ENCODE data around the gene ICAM2.

The ICAM2 gene

DNA sequence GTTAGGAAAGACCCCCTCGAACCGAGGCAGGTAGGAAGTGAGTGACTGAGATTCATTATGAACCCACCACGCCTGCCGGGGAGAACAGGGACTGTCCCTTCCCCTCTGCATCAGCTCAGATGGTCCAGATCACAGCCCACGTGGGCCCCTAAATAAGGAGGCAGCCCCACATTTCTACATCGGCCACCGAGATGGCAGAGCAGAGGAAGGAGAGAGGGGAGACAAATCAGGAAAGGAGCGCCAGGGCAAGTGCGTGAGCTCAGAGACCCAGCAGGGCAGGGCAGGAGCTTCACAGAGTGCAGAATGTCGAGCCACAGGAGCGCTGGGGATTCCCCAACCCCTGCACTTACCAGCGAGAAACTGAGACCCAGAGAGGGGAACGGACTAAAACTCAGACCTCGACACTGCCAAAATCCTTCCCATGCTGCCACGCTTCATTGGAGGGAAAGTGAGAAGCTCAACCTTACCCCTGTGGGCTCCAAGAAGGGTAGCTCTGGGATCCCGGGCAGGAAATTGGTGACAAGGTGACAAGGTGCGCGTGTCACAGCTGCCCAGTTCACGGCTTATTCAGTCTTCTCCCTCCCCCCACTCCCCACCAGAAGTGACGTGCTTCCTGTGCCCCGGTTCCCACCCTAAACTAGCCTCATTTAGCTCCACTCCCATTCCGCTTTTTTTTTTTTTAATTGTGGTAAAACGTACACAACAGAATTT is at the start of gene ICAM2:
ICAM2 (minus strand) TSS at position 578 of the 711 bp plus-strand sequence. CDS start 13,942 bp downstream, outside the sequence.
- peak; percentile 88 for DNase-seq (ENCODE audit: low read depth)

DNA sequence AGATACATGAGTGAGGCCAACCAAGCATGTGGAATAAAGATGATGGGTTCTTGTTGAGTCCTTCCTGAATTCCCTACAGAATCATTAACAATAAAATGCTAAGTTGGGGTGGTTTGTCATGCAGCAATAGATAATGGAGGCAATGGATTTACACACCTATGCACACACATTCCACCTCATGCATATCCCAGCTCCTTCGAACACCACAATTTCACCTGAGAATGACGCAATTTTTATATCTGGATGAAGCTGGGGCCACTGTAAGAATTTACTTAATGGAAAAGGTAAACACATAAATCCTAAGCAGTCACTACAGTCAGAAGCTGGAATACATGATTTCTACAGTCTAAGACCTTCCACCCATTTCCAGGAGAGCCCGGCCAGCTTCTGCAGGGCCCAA is 49.8 kb upstream of the ICAM2 start:
- DNase-seq (ENCODE audit: low read depth) = no peak

DNA sequence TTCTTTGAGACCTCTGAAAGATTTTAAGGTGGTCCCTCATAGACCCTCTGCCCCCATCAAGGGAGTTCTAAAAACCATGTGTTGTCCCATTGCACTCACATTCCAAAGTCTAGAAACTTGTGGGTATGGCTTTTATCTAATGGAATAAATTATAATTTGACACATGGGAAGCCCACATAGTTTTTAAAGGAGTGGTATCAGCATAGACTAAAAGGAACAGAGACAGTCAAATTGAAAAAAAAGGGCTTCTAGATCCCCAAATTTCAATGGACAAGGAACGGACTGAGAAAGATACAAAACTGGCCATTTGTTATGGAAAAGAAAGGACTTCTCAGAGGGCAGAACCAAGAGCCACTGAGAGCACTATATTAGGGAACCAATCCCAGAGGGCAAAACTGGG is 48.7 kb upstream of the ICAM2 start:
- no peak for DNase-seq (ENCODE audit: low read depth)

DNA sequence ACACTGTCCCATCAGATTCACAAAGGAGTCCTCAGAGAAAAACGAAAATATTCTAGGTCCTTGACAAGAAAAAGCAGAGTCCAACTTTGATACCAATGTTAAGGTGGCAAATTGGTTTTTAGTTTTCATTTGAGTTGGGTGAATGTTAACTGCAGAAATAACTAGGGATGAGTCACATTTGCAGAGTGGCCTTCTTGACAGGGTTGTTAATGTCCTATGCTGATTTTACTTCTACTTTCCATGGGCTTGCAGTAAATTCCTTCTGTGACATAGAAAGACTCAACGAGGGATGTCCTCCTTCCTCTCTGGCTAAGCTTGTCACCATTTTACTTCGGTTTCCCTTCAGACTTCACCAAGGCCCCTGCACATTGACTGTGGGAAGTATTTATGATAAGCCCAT is 47.2 kb upstream of the ICAM2 start:
- DNase-seq (ENCODE audit: low read depth) = no peak

GRCh38 chr17:64066716-64067115 is 46.3 kb upstream of the ICAM2 start:
- DNase-seq (ENCODE audit: low read depth) = peak; percentile 34

DNA sequence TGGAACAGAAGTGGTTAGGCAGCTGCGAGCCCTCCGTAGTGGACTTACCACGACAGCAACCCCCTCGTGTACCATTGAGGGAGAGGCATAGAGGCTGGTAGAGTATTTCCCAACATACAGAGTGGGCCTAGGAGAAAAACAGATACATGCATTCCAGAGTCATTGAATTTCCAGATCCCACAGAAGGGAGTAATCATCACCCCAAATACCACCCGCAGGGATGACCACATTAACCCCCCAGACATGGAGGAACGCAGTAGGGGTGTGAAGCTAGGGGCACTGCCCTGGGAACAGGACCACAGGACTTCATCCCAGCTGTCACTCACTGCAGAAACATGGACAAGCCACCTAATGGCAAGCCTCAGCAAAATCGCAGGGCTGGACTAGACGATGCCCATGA is 44.7 kb upstream of the ICAM2 start:
- DNase-seq (ENCODE audit: low read depth) = no peak

DNA sequence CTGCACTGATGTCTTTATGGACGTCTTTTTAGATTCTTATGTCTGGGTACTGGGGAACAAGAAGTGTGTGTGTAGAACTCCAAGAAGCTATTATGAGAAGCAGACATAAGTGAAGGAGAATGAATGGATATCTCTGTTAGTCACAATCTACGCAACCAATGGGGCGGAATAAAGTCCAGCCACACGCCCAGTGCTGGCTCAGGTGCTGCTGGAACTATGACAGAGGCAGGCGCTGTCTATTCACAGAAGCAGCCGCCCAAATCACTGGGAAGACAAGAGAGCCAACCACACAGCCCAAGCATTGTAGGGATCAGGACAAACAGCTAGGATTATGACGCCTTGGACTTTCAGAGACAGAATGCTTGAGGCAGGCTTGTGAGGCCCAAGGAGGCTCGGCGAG is 43.9 kb upstream of the ICAM2 start:
- DNase-seq (ENCODE audit: low read depth) = no peak

DNA sequence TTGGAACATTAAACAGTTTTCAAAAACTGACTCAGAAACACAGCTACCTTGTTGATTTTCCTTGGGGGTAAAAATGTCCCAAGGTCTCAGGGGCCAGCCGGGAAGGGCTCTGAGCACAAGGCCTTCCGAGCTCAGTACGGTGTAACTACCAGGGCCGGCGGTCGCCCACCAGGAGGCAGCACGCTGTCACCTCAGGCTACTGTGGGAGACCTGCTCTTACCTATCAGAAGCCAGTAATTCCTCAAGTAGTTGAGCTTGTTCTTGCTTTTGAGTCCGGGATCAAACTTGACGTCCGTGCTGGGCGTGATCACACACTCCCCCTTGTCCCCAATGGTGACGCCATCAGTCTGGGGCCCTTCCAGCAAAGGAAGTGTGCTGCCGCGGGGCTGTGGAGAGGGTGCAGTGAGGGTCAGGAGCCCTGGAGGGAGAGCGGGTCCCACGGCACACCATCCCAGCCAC is 43.4 kb upstream of the ICAM2 start:
- DNase-seq (ENCODE audit: low read depth) = peak; percentile 12

GRCh38 chr17:64063088-64063487 is 42.7 kb upstream of the ICAM2 start:
- no peak for DNase-seq (ENCODE audit: low read depth)

GRCh38 chr17:64061178-64061898 is 40.9 kb upstream of the ICAM2 start:
- DNase-seq (ENCODE audit: low read depth) = no peak

DNA sequence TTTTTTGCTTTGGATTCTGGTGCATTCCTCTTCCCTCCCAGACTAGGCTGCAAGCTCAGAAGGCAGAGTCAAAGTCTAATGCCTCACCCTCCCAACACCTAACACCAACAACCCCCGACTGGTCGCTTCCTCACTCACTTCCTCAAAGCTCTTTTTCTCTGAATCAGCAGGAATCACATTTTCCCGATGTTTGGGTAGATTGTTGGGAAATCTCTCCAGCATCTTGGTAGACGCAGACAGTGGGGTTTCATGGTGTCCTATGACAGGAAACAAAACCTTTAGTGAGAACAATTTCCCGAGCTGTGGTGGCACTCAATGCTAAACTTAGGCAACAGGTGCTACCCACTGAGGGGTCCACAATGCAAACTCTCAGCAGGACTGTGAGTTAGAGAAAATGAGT is 39.9 kb upstream of the ICAM2 start:
- no peak for DNase-seq (ENCODE audit: low read depth)

DNA sequence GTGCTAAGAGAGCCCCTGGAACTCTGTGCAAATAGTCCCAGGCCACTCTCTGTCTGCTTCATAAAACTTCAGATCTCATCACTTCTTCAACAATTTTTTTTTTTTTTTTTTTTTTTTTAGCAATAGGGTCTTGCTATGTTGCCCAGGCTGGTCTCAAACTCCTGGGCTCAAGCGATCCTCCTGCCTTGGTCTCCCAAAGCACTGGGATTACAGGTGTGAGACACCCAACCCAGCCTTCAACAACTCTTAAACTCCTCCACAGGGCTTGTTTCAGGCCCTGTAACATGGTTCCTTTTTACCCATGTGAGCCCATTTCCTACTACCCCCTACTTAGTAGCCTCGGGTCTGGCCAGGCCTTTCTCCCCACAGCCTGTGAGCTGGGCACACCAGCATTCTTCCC is 39.3 kb upstream of the ICAM2 start:
- DNase-seq (ENCODE audit: low read depth) = no peak

- DNase-seq (ENCODE audit: low read depth) = no peak
Measured at GRCh38 chr17:64058621-64059020, 38.2 kb upstream of the ICAM2 start.

DNA sequence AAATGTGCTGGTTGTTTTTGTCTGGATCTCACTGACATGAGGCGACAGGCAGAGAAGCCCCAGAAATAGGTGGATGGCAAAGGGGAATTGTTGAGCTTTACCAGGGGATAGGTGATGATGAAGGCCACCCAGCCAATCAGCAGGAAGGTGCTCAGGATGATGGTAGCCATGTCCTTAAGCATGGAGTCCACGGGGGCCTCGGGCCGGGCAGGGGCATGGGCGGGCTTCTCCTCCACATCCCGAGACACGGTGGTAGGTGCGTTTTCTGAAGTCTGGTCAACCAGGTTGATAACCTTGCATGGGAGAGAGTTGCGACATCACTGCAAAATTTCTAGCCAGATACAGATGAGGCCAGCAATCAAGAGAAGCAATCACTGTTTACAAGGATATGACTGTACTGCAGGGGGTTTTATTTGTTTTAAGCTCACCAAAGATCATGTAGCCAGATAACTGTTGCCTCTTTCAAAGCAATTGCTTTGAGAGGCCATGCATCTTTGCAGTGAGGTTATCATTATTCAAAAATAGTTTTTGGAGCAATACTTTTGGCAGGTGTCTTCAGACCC is 37.3 kb upstream of the ICAM2 start:
- no peak for DNase-seq (ENCODE audit: low read depth)

DNA sequence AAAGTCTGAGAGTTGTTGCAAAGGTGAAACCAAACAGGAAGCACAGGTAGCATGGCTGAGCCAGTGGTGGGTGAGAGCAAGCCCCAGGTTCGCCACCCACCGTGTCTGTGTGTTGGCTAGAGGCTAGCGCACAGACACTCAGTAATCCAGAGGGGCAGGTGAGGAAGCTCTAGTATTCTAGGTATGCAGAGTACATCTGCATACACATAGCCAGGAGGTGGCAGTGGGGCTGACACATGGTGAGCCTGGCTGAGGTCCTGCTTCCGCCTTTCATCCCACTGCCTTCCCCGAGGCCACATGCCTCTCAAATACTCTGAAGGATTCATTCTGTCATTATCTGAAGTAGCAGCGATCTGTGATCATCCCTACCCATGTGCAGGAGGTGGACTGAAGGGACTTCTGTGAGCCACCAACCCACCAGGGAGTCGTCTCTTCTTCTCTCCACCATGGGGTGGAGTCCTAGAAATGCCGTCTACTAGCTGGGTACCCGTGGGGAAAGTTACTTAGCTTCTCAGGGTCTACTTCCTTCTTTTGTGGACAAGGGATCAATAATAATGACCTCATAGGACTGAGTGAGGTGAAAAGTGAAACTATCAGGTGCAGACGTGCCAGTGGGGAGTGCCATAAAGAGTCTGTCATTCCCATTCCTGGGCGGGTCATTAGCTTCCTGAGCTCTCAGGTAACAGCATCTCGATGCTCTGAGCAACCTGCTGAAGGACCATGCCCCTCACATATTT is 36.0 kb upstream of the ICAM2 start:
- no peak for DNase-seq (ENCODE audit: low read depth)

GRCh38 chr17:64055183-64056142 is 35.0 kb upstream of the ICAM2 start:
- DNase-seq (ENCODE audit: low read depth) = no peak

GRCh38 chr17:64054304-64054703 is 33.9 kb upstream of the ICAM2 start:
- no peak for DNase-seq (ENCODE audit: low read depth)

- no peak for DNase-seq (ENCODE audit: low read depth)
Measured at GRCh38 chr17:64053101-64053500, 32.7 kb upstream of the ICAM2 start.

- DNase-seq (ENCODE audit: low read depth) = no peak
Measured at GRCh38 chr17:64051153-64051552, 30.7 kb upstream of the ICAM2 start.

DNA sequence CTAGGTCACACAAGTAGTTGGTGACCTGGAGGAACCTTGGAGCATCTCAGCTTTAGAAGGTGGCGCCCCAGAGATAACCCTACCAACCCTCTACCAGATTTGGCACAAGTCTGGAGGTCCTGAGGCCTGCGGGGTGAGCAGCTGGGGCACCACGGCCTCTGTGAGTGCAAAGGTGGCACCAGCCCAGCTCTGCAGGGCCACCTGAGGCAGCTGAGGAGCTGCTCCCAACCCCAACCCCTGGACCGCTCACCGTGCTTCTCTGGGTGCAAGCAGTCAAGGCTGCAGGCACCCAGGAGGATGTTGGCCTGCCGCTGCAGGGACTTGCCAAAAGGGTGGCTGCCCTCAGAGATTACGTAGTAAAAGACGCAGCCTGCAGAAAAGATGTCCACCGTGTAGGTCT is 28.4 kb upstream of the ICAM2 start:
- no peak for DNase-seq (ENCODE audit: low read depth)

DNA sequence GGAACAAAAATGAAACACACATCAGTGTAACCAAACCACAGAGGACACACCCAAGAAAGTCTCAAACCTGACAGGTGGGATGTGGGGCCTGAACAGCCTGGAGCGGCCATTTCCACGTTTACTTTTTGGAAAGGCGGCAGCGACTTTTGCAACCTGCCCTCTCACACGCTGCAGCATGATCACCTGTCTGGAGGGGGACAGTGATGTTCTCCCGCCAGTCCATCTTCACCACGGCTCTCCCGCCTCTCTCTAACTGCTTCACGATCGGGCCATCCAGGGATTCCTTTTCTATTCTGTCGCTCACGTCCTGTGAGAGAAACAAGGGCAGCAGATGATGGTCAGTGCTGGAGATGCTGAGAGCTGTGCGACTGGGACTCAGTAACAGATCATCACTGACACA is 24.7 kb upstream of the ICAM2 start:
- no peak for DNase-seq (ENCODE audit: low read depth)

Data from CMK (cell line).